Psoas muscle (tissue), 8 donors: ENCODE data around the gene NF1. TPM values are rescaled to one million over a fixed set of nuclear protein-coding genes. Genes with fewer than 3 reads are reported as not detected.
"Not testable (repeated sequence)": the region's sequence is repeated elsewhere in the genome, so short reads cannot be mapped to it uniquely, and the experiment has no call there.

Experiments
- ATAC-seq, 4 donors: fragments of 200-7000 bp; cut with Tn5 transposase; one replicate each; pipeline ENCODE4 v1.9.1; 2020; ENCODE audit warnings: moderate library complexity in 3 of 4, mild to moderate bottlenecking in 2 of 4
- DNase-seq, 2 donors: peaks; one replicate each; pipeline ENCODE4 v3.0.0-alpha.2; 2020
- H3K27ac ChIP-seq: fragments of 200-600 bp; one replicate; pipeline ENCODE4 v1.8.0; 2022
- H3K27me3 ChIP-seq, 3 donors: fragments of 200-600 bp in 1 of 3; one replicate each; pipeline versions ENCODE4 v1.6.1 to v1.8.0; 2013 to 2022; ENCODE audit warnings: low read length in 2 of 3, mild to moderate bottlenecking in 2 of 3, moderate library complexity in 1 of 3; ENCODE audit not compliant: insufficient read depth in 3 of 3
- H3K36me3 ChIP-seq, 2 donors: fragments of 200-600 bp in 1 of 2; one replicate each; pipeline versions ENCODE4 v1.6.1 to v1.8.0; 2013 to 2022; ENCODE audit warnings: low read depth in 1 of 2, mild to moderate bottlenecking in 1 of 2, moderate library complexity in 1 of 2; ENCODE audit not compliant: insufficient read depth in 1 of 2
- H3K4me1 ChIP-seq: fragments of 200-600 bp; one replicate; pipeline ENCODE4 v1.8.0; 2022
- H3K4me3 ChIP-seq: fragments of 200-600 bp; one replicate; pipeline ENCODE4 v1.8.0; 2022; ENCODE audit warnings: mild to moderate bottlenecking
- H3K9me3 ChIP-seq: fragments of 200-600 bp; one replicate; pipeline ENCODE4 v1.8.0; 2022
- WGBS, 3 donors: extraction: QIAGEN DNeasy Blood & Tissue Kit; methylation state at CpG; one replicate each; pipeline versions ENCODE4 v1.1.6 to v1.1.7; 2013; 5-methylcytosine and 5-hydroxymethylcytosine counted together
- intact Hi-C, 2 donors: fragments of 100-400 bp; cut with DNase I; formaldehyde crosslinking; loops; one replicate each; pipeline versions ENCODE4 v1.11.0 to v1.14.2; 2022
- polyA plus RNA-seq, 3 donors: library from polyadenylated mRNA; stranded (reverse); fragments of 200-250 nt; gene quantifications; one replicate each; pipeline ENCODE4 v1.2.3, GENCODE V29; 2013
- total RNA-seq, 4 donors: library from RNA; stranded (reverse); fragmentation: NEBNext Ultra II Directional in 2 of 4; extraction: Animal tissue kit (Norgen Biotek cat#: 25700) in 2 of 4; gene quantifications; one replicate each; pipeline versions ENCODE4 v1.2.1 to v1.2.4, GENCODE V29; 2021 to 2023
- TF ChIP-seq, protein P1 (sequence below): fragments of 200-600 bp; IDR thresholded peaks from one replicate; pipeline ENCODE4 v1.8.0; 2022; ENCODE audit warnings: antibody characterized with exemption
- donor health status: healthy with polysubstance abuse.
- donor health status: DM: no; HTN: no; CAD: no; lungs with moderate emphysema.
- donor health status: Bipolar disorder and iron deficiency.
- donor health status: healthy.
- donor health status: DM: yes; HTN: yes; CAD: no.
- donor health status: DM: no; HTN: no; CAD: no.
- donor health status: DM: no; HTN: no; CAD: no.
- donor health status: DM: yes; HTN: yes; CAD: no.

The NF1 gene
- total and polyA plus RNA-seq, 7 donors = 3.5 to 35.5 (median 27.4) TPM

DNA sequence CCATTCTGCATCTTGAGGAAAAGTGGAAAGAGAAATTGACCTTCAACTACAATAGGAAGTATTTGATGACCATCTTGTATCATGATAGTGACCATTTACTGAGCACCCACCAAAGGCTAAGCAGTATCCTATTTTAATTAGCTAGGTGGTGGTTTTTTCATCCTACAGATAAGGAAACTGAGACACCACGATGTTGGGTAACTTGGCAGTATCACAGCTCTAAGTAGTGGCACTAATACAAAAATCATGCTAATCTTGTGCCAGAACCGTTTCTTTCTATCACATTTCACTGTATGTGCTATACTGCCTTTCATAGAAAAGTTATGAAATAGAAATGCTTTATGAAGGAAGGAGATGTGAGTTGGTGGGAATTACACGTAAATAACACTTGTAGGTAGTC is 216.7 kb downstream of the NF1 start:
- 78 to 89% (median 83%) methylated on average over 3 of the region's 3 CpGs for WGBS, 3 donors
- intact Hi-C loops = no loop called here

DNA sequence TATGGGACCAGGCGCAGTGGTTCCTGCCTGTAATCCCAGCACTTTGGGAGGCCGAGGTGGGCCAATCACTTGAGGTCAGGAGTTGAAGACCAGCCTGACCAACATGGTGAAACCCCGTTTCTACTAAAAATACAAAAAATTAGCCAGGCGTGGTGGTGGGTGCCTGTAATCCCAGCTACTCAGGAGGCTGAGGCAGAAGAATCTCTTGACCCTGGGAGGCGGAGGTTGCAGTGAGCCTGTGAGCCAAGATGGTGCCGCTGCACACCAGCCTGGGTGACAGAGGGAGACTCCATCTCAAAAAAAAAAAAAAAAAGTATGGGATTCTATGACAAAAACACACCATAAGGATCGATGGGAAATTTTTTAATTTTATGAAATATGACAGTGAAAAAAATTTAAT is 217.4 kb downstream of the NF1 start:
- intact Hi-C loops, H3K36me3 ChIP-seq, H3K27ac ChIP-seq, H3K9me3 ChIP-seq, H3K4me1 ChIP-seq, DNase-seq, ATAC-seq, H3K27me3 ChIP-seq: not testable (repeated sequence)
- 78 to 84% (median 80%) methylated on average over 6 to 7 of the region's 7 CpGs for WGBS, 3 donors
- H3K4me3 ChIP-seq = peak overlapping the region; percentile 46

More for the DNA sequence above, 216.7 kb downstream of the NF1 start:
- Histone ChIP-seq H3K27me3 (no peaks in the 10 kb centered on the region), H3K4me3 (peak overlapping the region; percentile 46), H3K36me3 (no peaks in the 10 kb centered on the region), H3K27ac (no peak overlapping the region), H3K4me1 (no peaks in the 10 kb centered on the region), H3K9me3 (no peaks in the 10 kb centered on the region)
- TF ChIP-seq, protein P1, sequence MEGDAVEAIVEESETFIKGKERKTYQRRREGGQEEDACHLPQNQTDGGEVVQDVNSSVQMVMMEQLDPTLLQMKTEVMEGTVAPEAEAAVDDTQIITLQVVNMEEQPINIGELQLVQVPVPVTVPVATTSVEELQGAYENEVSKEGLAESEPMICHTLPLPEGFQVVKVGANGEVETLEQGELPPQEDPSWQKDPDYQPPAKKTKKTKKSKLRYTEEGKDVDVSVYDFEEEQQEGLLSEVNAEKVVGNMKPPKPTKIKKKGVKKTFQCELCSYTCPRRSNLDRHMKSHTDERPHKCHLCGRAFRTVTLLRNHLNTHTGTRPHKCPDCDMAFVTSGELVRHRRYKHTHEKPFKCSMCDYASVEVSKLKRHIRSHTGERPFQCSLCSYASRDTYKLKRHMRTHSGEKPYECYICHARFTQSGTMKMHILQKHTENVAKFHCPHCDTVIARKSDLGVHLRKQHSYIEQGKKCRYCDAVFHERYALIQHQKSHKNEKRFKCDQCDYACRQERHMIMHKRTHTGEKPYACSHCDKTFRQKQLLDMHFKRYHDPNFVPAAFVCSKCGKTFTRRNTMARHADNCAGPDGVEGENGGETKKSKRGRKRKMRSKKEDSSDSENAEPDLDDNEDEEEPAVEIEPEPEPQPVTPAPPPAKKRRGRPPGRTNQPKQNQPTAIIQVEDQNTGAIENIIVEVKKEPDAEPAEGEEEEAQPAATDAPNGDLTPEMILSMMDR = no peak
- no peak for ATAC-seq
- DNase-seq = no peak

DNA sequence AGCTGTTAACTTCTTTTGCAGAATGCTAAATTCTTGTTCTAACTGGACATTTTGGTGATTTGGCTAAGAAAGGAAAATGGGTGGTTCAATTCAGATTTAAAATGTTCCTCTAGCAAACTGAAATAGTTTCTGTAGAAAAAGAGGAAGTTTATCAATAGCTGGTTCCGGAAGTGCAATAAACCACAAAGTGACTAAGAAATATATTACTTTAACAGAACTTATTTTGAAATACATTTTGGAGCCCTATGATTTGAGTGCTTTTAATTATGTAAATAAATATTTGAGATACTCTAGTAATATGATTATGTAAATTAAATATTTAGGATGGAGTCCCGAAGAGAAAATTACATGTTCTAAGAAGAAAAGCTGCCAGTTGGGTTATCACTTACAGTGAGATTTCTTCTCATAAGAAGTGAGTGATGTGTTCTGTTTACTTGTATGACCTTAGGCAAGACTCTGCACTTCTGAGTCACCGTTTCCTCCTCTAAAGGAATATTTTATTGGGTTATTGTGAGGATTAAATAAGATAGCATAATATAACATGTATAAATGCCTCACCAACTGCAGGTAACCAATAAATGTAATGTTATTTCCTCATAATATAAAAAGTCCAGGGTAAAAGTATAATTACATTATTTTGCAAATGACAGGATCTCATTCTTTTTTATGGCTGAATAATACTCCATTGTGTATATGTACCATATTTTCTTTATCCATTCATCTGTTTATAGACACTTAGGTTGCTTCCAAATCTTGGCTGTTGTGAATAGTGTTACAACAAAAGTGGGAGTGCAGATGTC is 219.4 kb downstream of the NF1 start, which contains the start of gene EVI2B:
TSS of gene EVI2B (minus strand) at position 73 of the 800 bp plus-strand sequence. CDS start 8,445 bp downstream, outside the sequence.
- no peak for ATAC-seq
- no peak within 1 kb of the TSS for H3K27ac ChIP-seq
- TF ChIP-seq, protein P1 = no peak
- H3K4me3 ChIP-seq = peak within 1 kb of the TSS; percentile 46
- WGBS, 3 donors = 80 to 87% (median 86%) methylated on average over 3 of the region's 3 CpGs
- H3K36me3 ChIP-seq = no peaks in the 10 kb centered on the region
- intact Hi-C loops = no loop called here
- DNase-seq = no peak
- H3K4me1 ChIP-seq = no peaks in the 10 kb centered on the region
- H3K27me3 ChIP-seq = no peaks in the 10 kb centered on the region
- H3K9me3 ChIP-seq = no peaks in the 10 kb centered on the region

DNA sequence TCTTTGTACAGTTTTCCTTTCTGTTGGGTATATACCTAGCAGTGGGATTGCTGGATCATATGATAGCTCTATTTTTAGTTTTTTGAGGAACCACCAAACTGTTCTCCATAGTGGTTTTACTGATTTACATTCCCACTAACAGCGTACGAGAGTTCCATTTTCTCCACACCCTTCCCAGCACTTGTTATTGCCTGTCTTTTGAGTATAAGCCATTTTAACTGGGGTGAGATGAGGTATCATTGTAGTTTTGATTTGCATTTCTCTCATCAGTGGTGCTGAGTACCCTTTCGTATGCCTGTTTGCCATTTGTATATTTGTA is 220.0 kb downstream of the NF1 start:
- H3K27ac ChIP-seq = no peak overlapping the region
- WGBS, 3 donors = 79 to 95% (median 90%) methylated on average over 3 of the region's 3 CpGs
- H3K4me3 ChIP-seq = no peak overlapping the region

DNA sequence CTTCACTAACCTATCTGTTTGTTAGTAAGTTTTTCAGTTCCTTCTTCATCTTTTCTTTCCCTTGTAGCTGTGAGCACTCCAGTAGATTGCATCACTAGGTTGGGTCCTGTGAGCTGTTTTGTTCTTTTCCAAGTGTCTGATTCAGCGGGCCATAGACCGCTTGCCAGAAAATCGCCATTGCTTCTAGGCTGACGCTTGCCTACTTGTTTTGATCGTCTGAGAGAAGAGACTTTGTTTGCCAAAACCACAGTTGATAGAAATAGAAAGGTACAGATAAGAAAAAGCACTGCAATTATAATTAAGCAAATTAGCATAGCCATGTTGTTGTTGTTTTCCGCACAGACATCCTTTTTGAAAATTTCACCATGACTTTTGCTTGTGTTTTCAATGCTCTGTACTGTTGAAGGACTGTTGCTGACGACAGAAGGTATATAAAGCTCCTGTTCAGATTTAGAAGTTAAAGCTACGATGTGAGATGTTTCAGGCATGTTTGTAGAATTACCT is 223.6 kb downstream of the NF1 start:
- no peaks in the 10 kb centered on the region for H3K36me3 ChIP-seq
- H3K27me3 ChIP-seq = no peaks in the 10 kb centered on the region
- ATAC-seq = peak; percentile 42 to 91 (median 87)
- DNase-seq = peak; percentile 46 to 71
- H3K27ac ChIP-seq = no peak overlapping the region
- intact Hi-C loops = no loop called here
- 63 to 86% (median 68%) methylated on average over 8 of the region's 8 CpGs for WGBS, 3 donors
- H3K4me3 ChIP-seq = peak overlapping the region; percentile 5
- H3K4me1 ChIP-seq = no peaks in the 10 kb centered on the region
- TF ChIP-seq, protein P1 = no peak
- H3K9me3 ChIP-seq = no peaks in the 10 kb centered on the region

More for the DNA sequence above, 220.0 kb downstream of the NF1 start:
- ATAC-seq = no peak
- intact Hi-C loops = no loop called here
- H3K4me1 ChIP-seq = no peaks in the 10 kb centered on the region
- TF ChIP-seq, protein P1 = no peak
- H3K9me3 ChIP-seq = no peaks in the 10 kb centered on the region
- H3K36me3 ChIP-seq = no peaks in the 10 kb centered on the region
- DNase-seq = no peak
- H3K27me3 ChIP-seq = no peaks in the 10 kb centered on the region
